ENCODE data around the gene NBL1. TPM values are rescaled to one million over a fixed set of nuclear protein-coding genes. Genes with fewer than 3 reads are reported as not detected.
A peak's percentile ranks its signal among the peaks of the same experiment; 100 is the strongest.
"Not testable (repeated sequence)": the region's sequence is repeated elsewhere in the genome, so short reads cannot be mapped to it uniquely, and the experiment has no call there.

Gene NBL1
- total RNA-seq, 1 experiment from 2014 or later: 75.9 TPM

- Histone ChIP-seq H3K9me3 (no peaks in the 10 kb centered on the region), H3K4me3 (no peak overlapping the region), H3K27me3 (no peaks in the 10 kb centered on the region), H3K36me3 (peaks cover 8% of the 10 kb centered on the region)
- DNase-seq: no peak
These were observed 26.7 kb upstream of the NBL1 start for GRCh38 chr1:19617376-19617775.

GRCh38 chr1:19618428-19618827 is 25.7 kb upstream of the NBL1 start:
- H3K4me3 ChIP-seq: no peak overlapping the region
- no peak for DNase-seq
- H3K27me3 ChIP-seq: no peaks in the 10 kb centered on the region
- no peaks in the 10 kb centered on the region for H3K9me3 ChIP-seq
- H3K36me3 ChIP-seq: peaks cover 14% of the 10 kb centered on the region

GRCh38 chr1:19619697-19620384 is 24.3 kb upstream of the NBL1 start:
- H3K36me3 ChIP-seq: peaks cover 27% of the 10 kb centered on the region
- H3K27me3 ChIP-seq: no peaks in the 10 kb centered on the region
- peak; percentile 53 for DNase-seq
- H3K4me3 ChIP-seq: no peak overlapping the region
- no peaks in the 10 kb centered on the region for H3K9me3 ChIP-seq

- Histone ChIP-seq H3K4me3 (no peak overlapping the region), H3K9me3 (no peaks in the 10 kb centered on the region), H3K36me3 (peaks cover 29% of the 10 kb centered on the region), H3K27me3 (no peaks in the 10 kb centered on the region)
- peak; percentile 37 for DNase-seq
These were observed 23.3 kb upstream of the NBL1 start for GRCh38 chr1:19620786-19621185.

- Histone ChIP-seq H3K27me3 (no peaks in the 10 kb centered on the region), H3K9me3 (no peaks in the 10 kb centered on the region), H3K4me3 (no peak overlapping the region), H3K36me3 (peaks cover 32% of the 10 kb centered on the region)
- peak; percentile 72 for DNase-seq
These were observed 22.7 kb upstream of the NBL1 start for GRCh38 chr1:19621274-19621950.

- Histone ChIP-seq H3K9me3 (no peaks in the 10 kb centered on the region), H3K4me3 (no peak overlapping the region), H3K36me3 (peaks cover 40% of the 10 kb centered on the region), H3K27me3 (no peaks in the 10 kb centered on the region)
- peak; percentile 69 for DNase-seq
These were observed 21.9 kb upstream of the NBL1 start for GRCh38 chr1:19622204-19622603.

- Histone ChIP-seq H3K4me3 (no peak overlapping the region), H3K27me3 (no peaks in the 10 kb centered on the region), H3K9me3 (no peaks in the 10 kb centered on the region), H3K36me3 (peaks cover 45% of the 10 kb centered on the region)
- DNase-seq: no peak
These were observed 20.6 kb upstream of the NBL1 start for GRCh38 chr1:19623523-19623922.

GRCh38 chr1:19625291-19625937 is 18.7 kb upstream of the NBL1 start:
- Histone ChIP-seq H3K4me3 (no peak overlapping the region), H3K27me3 (no peaks in the 10 kb centered on the region), H3K36me3 (peaks cover 48% of the 10 kb centered on the region), H3K9me3 (no peaks in the 10 kb centered on the region)
- DNase-seq: no peak

- H3K27me3 ChIP-seq: no peaks in the 10 kb centered on the region
- H3K4me3 ChIP-seq: no peak overlapping the region
- no peak for DNase-seq
- H3K36me3 ChIP-seq: peaks cover 42% of the 10 kb centered on the region
- no peaks in the 10 kb centered on the region for H3K9me3 ChIP-seq
These were observed 15.2 kb upstream of the NBL1 start for GRCh38 chr1:19628879-19629278.

- no peaks in the 10 kb centered on the region for H3K27me3 ChIP-seq
- H3K4me3 ChIP-seq: no peak overlapping the region
- H3K9me3 ChIP-seq: no peaks in the 10 kb centered on the region
- DNase-seq: no peak
- peaks cover 39% of the 10 kb centered on the region for H3K36me3 ChIP-seq
These were observed 14.8 kb upstream of the NBL1 start for GRCh38 chr1:19629357-19629756.

GRCh38 chr1:19630192-19630591 is 13.9 kb upstream of the NBL1 start:
- H3K27me3 ChIP-seq, H3K4me3 ChIP-seq, DNase-seq, H3K9me3 ChIP-seq: not testable (repeated sequence)
- H3K36me3 ChIP-seq: peaks cover 30% of the 10 kb centered on the region

GRCh38 chr1:19630720-19631395 is 13.3 kb upstream of the NBL1 start:
- no peak for DNase-seq
- Histone ChIP-seq H3K4me3 (no peak overlapping the region), H3K27me3 (no peaks in the 10 kb centered on the region), H3K36me3 (peaks cover 26% of the 10 kb centered on the region), H3K9me3 (no peaks in the 10 kb centered on the region)

- Histone ChIP-seq H3K27me3 (no peaks in the 10 kb centered on the region), H3K4me3 (no peak overlapping the region), H3K36me3 (peaks cover 13% of the 10 kb centered on the region), H3K9me3 (no peaks in the 10 kb centered on the region)
- no peak for DNase-seq
These were observed 11.9 kb upstream of the NBL1 start for GRCh38 chr1:19632211-19632610.

- no peak for DNase-seq
- Histone ChIP-seq H3K4me3 (no peak overlapping the region), H3K36me3 (peaks cover 8% of the 10 kb centered on the region; the same call in 1 of the 2 replicates), H3K9me3 (no peaks in the 10 kb centered on the region), H3K27me3 (no peaks in the 10 kb centered on the region)
These were observed 11.0 kb upstream of the NBL1 start for GRCh38 chr1:19633106-19633505.

- H3K36me3 ChIP-seq, H3K4me3 ChIP-seq, H3K27me3 ChIP-seq, H3K9me3 ChIP-seq, DNase-seq: not testable (repeated sequence)
These were observed 9.0 kb upstream of the NBL1 start for GRCh38 chr1:19635064-19635463.

- peak; percentile 94 for DNase-seq
- no peaks in the 10 kb centered on the region for H3K9me3 ChIP-seq
These were observed 8.5 kb upstream of the NBL1 start for GRCh38 chr1:19635646-19636045.

GRCh38 chr1:19636065-19636464 is 8.0 kb upstream of the NBL1 start:
- no peak for DNase-seq
- H3K27me3 ChIP-seq: no peaks in the 10 kb centered on the region
- H3K4me3 ChIP-seq: no peak overlapping the region
- H3K9me3 ChIP-seq: no peaks in the 10 kb centered on the region
- 0 out of 2 replicates have a peak, but pooled peaks cover 2% of the 10 kb centered on the region for H3K36me3 ChIP-seq

More at GRCh38 chr1:19635646-19636045, 8.5 kb upstream of the NBL1 start:
- Histone ChIP-seq H3K4me3 (no peak overlapping the region), H3K27me3 (no peaks in the 10 kb centered on the region), H3K36me3 (peaks cover 3% of the 10 kb centered on the region; the same call in 1 of the 2 replicates)

Measured in MG63 (cell line).